Heart right ventricle (tissue), 16 donors: ENCODE data around the gene HIVEP2. TPM values are rescaled to one million over a fixed set of nuclear protein-coding genes. Genes with fewer than 3 reads are reported as not detected.

Experiments
- ATAC-seq, 8 donors: fragments of 200-7000 bp; cut with Tn5 transposase; one replicate each; pipeline ENCODE4 v1.9.1; 2020; ENCODE audit warnings: mild to moderate bottlenecking in 8 of 8, moderate library complexity in 8 of 8, moderate number of reproducible peaks in 1 of 8
- DNase-seq, 2 donors: peaks; one replicate each; pipeline ENCODE4 v3.0.0-alpha.2; 2020
- H3K27ac ChIP-seq, 10 donors: fragments of 200-600 bp; sonication (generic) in 2 of 10; one replicate each; pipeline versions ENCODE4 v1.5.0 to v1.8.0; 2020 to 2022; ENCODE audit warnings: mild to moderate bottlenecking in 3 of 10
- H3K27me3 ChIP-seq, 7 donors: fragments of 200-600 bp; one replicate each; pipeline ENCODE4 v1.8.0; 2021 to 2022; ENCODE audit warnings: mild to moderate bottlenecking in 2 of 7
- H3K36me3 ChIP-seq, 9 donors: fragments of 200-600 bp; sonication (generic) in 1 of 9; one replicate each; pipeline versions ENCODE4 v1.5.0 to v1.8.0; 2020 to 2022; ENCODE audit warnings: mild to moderate bottlenecking in 2 of 9
- H3K4me1 ChIP-seq, 9 donors: fragments of 200-600 bp; sonication (generic) in 1 of 9; one replicate each; pipeline versions ENCODE4 v1.5.0 to v1.8.0; 2020 to 2022; ENCODE audit warnings: mild to moderate bottlenecking in 4 of 9
- H3K4me3 ChIP-seq, 10 donors: fragments of 200-600 bp; sonication (generic) in 2 of 10; one replicate each; pipeline versions ENCODE4 v1.5.0 to v1.8.0; 2020 to 2022; ENCODE audit warnings: mild to moderate bottlenecking in 7 of 10, moderate library complexity in 2 of 10
- H3K9me3 ChIP-seq, 11 donors: fragments of 200-600 bp in 10 of 11; sonication (generic) in 2 of 11; one replicate each; pipeline versions ENCODE4 v1.5.0 to v1.8.0; 2013 to 2022; ENCODE audit warnings: mild to moderate bottlenecking in 2 of 11, control low read depth in 1 of 11, moderate library complexity in 1 of 11
- WGBS, 2 donors: extraction: QIAGEN DNeasy Blood & Tissue Kit; methylation state at CpG; one replicate each; pipeline ENCODE4 v1.1.7; 2013; ENCODE audit warnings: inconsistent platforms in 1 of 2; 5-methylcytosine and 5-hydroxymethylcytosine counted together
- intact Hi-C, 10 donors: fragments of 100-400 bp; cut with DNase I; formaldehyde crosslinking; loops; one replicate each; pipeline versions ENCODE4 v1.11.1 to v1.14.2; 2022
- polyA plus RNA-seq, 2 donors: library from polyadenylated mRNA; stranded (reverse); fragments of 200-250 nt; gene quantifications; one replicate each; pipeline ENCODE4 v1.2.3, GENCODE V29; 2013
- total RNA-seq, 10 donors: library from RNA; stranded (reverse); fragmentation: NEBNext Ultra II Directional in 3 of 10; extraction: Animal tissue kit (Norgen Biotek cat#: 25700) in 3 of 10; gene quantifications; one replicate each; pipeline versions ENCODE4 v1.2.1 to v1.2.4, GENCODE V29; 2021 to 2023
- TF ChIP-seq, protein P1 (sequence below), 9 donors: fragments of 200-600 bp; sonication (generic) in 2 of 9; IDR thresholded peaks; one replicate each; pipeline versions ENCODE4 v1.5.0 to v1.8.0; 2021 to 2022; ENCODE audit warnings: antibody characterized with exemption in 9 of 9, mild to moderate bottlenecking in 5 of 9, moderate library complexity in 1 of 9
- donor health status: Arrhythmogenic right ventricular cardiomyopathy.
- donor health status: ischemic (EF 13 %, LVEDD 7.1; RV severe dilation, severe dysfunction).
- donor health status: healthy with polysubstance abuse.
- donor health status: DM: no; HTN: yes; CAD: no.
- donor health status: DM: no; HTN: no; CAD: no.
- donor health status: ischemic (EF 25% LVEDD 6.9; RV normal size, moderate dysfunction).
- donor health status: ischemic (EF 25% LVEDD 5.7; RV mildly dilated, moderate dysfunction).
- donor health status: healthy.
- donor health status: DM: yes; HTN: yes; CAD: no.
- donor health status: Ischemic cardiomyopathy.
- donor health status: ischemic (EF 35%, LVEDD 5.7; RV mildly dilated, moderate dysfunction).
- donor health status: nonischemic (EF 11% LVEDD 7.7; RV severe dilation, severe dysfunction).
- donor health status: DM: yes; HTN: yes; CAD: no.
- donor health status: PGD.
- donor health status: ischemic (EF 29% LVEDD 5.4; RV normal size, mild dysfunction).
- donor health status: nonischemic (EF 23%, LVEDD 6.1; RV moderate dilation, normal function).

The HIVEP2 gene
- total and polyA plus RNA-seq, 12 donors = 2.1 to 31.6 (median 21.2) TPM

DNA sequence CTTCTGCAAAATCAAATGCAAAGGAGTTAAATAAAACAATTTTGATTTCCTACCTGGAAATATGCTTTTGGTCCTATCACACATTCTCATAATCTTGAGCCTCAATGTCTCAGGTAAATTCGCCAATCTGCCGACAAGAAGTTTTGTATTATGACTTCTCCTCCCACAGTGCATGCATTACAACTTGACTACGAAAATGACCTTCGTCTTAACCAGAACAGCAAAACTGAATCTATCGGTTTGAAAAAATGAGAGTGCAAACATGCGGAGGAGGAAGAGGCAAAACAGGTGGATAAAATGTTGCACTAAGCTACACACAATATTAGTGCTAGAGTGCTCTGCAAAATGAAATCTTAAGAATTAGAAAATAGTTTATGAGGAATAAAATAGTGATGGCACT lies 43.4 kb downstream of the HIVEP2 start:
- H3K4me3 ChIP-seq = no peak overlapping the region
- DNase-seq = no peak
- WGBS, 2 donors = 91 to 95% methylated on average over 6 of the region's 6 CpGs
- H3K36me3 ChIP-seq = no peaks in the 10 kb centered on the region
- H3K9me3 ChIP-seq = no peaks in the 10 kb centered on the region
- intact Hi-C loops = no loop called here
- H3K27ac ChIP-seq = peak overlapping the region in 1 of 10 donors; percentile 82
- no peaks in the 10 kb centered on the region for H3K27me3 ChIP-seq
- no peak for ATAC-seq
- TF ChIP-seq, protein P1, sequence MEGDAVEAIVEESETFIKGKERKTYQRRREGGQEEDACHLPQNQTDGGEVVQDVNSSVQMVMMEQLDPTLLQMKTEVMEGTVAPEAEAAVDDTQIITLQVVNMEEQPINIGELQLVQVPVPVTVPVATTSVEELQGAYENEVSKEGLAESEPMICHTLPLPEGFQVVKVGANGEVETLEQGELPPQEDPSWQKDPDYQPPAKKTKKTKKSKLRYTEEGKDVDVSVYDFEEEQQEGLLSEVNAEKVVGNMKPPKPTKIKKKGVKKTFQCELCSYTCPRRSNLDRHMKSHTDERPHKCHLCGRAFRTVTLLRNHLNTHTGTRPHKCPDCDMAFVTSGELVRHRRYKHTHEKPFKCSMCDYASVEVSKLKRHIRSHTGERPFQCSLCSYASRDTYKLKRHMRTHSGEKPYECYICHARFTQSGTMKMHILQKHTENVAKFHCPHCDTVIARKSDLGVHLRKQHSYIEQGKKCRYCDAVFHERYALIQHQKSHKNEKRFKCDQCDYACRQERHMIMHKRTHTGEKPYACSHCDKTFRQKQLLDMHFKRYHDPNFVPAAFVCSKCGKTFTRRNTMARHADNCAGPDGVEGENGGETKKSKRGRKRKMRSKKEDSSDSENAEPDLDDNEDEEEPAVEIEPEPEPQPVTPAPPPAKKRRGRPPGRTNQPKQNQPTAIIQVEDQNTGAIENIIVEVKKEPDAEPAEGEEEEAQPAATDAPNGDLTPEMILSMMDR (IDR thresholded peaks at IDR 0.05) = no peak
- peaks cover 0 to 55% (median 36%) of the 10 kb centered on the region in 9 donors for H3K4me1 ChIP-seq

DNA sequence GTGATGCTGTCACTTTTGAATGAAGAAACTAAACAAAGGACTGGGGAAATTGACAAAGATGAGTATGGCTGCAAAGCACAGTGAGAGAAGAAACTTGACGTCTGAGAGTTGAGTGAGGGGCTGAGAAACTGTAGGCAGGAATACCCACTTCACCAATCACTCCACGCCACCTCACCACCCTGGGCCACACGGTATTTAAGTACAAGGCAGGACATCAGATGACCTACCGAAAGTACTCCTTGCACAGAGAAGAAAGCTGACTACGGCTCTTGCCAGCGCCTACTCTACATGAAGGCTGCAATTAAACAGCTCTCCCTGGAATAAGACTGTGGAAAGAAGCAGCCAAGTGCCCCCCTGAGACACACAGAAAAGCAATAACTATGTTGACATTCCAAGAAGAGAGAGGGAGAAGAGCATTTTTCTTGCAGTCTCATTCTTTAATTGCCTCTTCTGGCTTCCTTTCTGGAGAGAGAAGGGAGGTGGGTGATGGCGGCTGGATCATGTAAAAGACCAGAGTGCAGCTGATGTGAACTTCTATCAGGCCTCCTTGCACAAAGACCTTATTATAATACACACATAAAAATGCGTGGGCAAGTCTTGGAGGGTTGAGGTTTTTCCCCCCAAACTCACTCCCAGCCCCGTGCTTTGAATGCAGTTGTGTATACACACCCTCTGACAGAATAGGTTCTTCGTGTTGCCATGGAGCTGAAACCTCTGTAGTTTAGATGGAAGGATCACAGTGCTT lies 44.6 kb downstream of the HIVEP2 start:
- no peak overlapping the region for H3K4me3 ChIP-seq
- intact Hi-C loops = no loop called here
- H3K36me3 ChIP-seq = no peaks in the 10 kb centered on the region
- 65 to 72% methylated on average over 10 of the region's 10 CpGs for WGBS, 2 donors
- peaks cover 0 to 55% (median 36%) of the 10 kb centered on the region in 9 donors for H3K4me1 ChIP-seq
- peak; percentile 21 to 51 (median 42) for ATAC-seq
- no peaks in the 10 kb centered on the region for H3K27me3 ChIP-seq
- H3K27ac ChIP-seq = peak overlapping the region in 1 of 10 donors; percentile 37
- TF ChIP-seq, protein P1 (IDR thresholded peaks at IDR 0.05) = no peak
- no peaks in the 10 kb centered on the region for H3K9me3 ChIP-seq
- peak in 1 of 2 donors; percentile 17 for DNase-seq

DNA sequence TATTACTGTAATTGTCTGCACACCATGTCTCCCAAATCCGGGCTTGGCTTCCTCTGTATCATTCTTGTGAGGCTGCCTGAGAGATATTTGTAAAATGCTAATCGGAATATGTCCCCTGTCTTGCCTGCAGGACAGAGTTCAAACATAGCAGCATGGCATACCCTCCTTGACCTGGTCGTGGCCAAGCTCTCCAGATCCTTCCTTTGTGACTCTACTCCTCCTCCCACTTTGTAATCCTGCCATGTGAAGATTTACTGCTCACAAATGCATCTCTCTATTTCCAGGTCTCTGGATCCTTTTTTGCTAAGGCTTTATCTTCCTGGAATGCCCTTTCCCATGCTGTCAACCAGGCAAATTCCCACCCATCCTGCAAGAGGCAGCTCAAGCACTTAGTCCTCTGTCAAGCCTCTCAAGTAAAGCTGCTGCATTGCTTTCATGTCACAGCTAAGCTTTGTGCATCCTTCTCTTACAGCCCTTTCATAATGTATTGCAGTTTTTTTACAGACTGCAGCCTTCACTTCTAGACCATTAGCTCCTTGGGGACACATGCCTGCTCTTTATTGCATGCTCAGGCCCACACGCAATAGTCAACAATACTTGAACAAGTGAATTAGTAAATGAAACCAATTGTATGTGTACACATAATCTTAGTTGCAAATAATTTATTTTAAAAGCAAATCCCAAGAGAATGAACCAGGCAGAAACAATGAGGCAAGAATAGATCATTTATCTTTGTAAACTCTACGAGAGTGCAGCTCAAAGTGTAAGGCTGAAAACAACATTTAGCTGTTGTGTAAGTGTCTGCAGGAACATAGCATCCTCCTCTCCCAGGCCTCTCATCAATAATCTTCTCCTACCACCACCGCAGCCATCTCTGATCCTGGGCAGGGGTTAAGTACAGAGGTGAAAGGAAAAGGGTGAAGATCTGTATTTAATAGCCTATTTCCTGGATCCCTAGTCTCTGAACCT lies 45.8 kb downstream of the HIVEP2 start:
- no peaks in the 10 kb centered on the region for H3K36me3 ChIP-seq
- no peak for DNase-seq
- intact Hi-C loops = loop anchor here in 1 of 10 donors (5.0 kb wide), 1 partner anchor 33 kb away; no protein-coding TSS in a partner anchor
- peaks cover 0 to 50% (median 31%) of the 10 kb centered on the region in 9 donors for H3K4me1 ChIP-seq
- H3K4me3 ChIP-seq = no peak overlapping the region
- H3K9me3 ChIP-seq = no peaks in the 10 kb centered on the region
- TF ChIP-seq, protein P1 (IDR thresholded peaks at IDR 0.05) = no peak
- no peaks in the 10 kb centered on the region for H3K27me3 ChIP-seq
- no peak overlapping the region for H3K27ac ChIP-seq
- no peak for ATAC-seq
- WGBS, 2 donors = 72 to 77% methylated on average over 6 of the region's 6 CpGs

DNA sequence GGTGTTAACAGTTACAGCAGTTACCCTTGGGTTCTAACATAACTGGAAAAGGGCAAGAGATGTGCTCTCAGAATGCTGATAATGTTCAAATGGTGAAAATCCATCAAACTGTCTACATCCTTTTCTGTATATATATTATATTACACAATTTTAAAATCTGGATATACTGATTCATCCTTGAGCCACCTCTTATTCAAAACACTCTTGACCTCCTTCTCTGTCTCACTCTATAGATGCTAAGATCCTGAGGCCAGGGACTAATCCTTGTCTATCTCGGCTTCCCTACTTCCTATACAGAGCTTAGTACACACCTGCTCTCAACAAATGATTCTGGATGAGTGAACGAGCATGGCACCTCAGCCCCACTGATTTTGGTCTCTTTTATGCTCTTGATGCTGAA lies 47.3 kb downstream of the HIVEP2 start:
- ATAC-seq (no peak), DNase-seq (no peak)
- Histone ChIP-seq H3K27me3 (no peaks in the 10 kb centered on the region), H3K4me1 (peaks cover 0 to 46% (median 24%) of the 10 kb centered on the region in 9 donors), H3K9me3 (no peaks in the 10 kb centered on the region), H3K4me3 (no peak overlapping the region), H3K27ac (no peak overlapping the region), H3K36me3 (no peaks in the 10 kb centered on the region)
- TF ChIP-seq, protein P1 (IDR thresholded peaks at IDR 0.05) = no peak
- 91 to 95% methylated on average over 2 of the region's 2 CpGs for WGBS, 2 donors
- intact Hi-C loops = loop anchor here in 1 of 10 donors (5.0 kb wide), 1 partner anchor 35 kb away; no protein-coding TSS in a partner anchor
